Hippocampal formation (tissue), 2 donors: ENCODE data around the gene MACROD1.
"Not testable (repeated sequence)": the region's sequence is repeated elsewhere in the genome, so short reads cannot be mapped to it uniquely, and the experiment has no call there.

ENCODE experiments used
- DNase-seq, 2 donors: peaks; one replicate each; lab custom pipeline; 2025; lab: John Stamatoyannopoulos, UW

Gene MACROD1

GRCh38 chr11:63999349-64000025 is 166.4 kb downstream of the MACROD1 start:
- DNase-seq: no peak

GRCh38 chr11:63998558-63999348 is 167.2 kb downstream of the MACROD1 start:
- DNase-seq: no peak

GRCh38 chr11:63997801-63998337 is 168.0 kb downstream of the MACROD1 start:
- DNase-seq: no peak

DNA sequence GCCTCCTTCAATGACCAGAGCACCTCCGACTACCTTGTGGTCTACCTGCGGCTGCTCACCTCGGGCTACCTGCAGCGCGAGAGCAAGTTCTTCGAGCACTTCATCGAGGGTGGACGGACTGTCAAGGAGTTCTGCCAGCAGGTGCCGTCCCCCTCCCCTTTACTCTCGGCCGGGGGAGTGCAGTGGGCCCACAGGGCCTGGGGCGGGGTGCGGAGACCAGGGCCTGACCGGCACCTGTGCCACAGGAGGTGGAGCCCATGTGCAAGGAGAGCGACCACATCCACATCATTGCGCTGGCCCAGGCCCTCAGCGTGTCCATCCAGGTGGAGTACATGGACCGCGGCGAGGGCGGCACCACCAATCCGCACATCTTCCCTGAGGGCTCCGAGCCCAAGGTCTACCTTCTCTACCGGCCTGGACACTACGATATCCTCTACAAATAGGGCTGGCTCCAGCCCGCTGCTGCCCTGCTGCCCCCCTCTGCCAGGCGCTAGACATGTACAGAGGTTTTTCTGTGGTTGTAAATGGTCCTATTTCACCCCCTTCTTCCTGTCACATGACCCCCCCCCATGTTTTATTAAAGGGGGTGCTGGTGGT is 168.7 kb downstream of the MACROD1 start:
- no peak for DNase-seq

DNA sequence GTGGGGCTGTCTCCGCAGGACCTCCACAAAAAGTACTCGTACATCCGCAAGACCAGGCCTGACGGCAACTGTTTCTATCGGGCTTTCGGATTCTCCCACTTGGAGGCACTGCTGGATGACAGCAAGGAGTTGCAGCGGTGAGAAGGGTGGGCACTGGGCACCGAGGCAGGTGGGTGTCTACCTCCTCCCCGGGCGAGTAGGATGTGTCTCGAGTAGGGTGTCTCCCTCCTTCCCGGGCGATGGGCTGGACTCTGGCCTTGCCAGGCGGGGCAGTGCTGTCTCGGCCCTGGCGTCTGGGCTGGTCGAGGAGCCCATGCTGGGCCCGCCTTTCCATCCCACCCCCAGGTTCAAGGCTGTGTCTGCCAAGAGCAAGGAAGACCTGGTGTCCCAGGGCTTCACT is 169.4 kb downstream of the MACROD1 start:
- DNase-seq: no peak

GRCh38 chr11:63993993-63994392 is 171.9 kb downstream of the MACROD1 start:
- DNase-seq: no peak

- DNase-seq: no peak
Observed at GRCh38 chr11:63993100-63993499, 172.8 kb downstream of the MACROD1 start.

DNA sequence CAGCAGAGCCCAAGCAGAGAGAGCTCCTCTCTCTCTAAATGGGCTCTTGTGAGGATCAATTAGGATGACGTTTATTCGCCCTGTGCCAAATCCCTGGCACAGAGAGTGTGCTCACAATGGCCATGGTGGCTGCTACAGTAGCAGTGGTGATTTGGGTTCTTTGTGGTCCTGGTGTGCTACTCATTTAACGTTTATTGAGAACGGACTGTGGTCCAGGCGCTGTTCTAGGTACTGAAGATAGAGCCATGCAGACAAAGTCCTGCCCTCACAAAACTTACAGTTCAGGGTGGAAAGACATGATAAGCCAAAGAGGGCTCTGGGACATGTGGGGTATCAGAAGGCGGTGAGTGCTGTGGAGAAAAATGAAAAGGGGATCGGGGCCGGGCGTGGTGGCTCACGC is 174.4 kb downstream of the MACROD1 start:
- no peak for DNase-seq

DNA sequence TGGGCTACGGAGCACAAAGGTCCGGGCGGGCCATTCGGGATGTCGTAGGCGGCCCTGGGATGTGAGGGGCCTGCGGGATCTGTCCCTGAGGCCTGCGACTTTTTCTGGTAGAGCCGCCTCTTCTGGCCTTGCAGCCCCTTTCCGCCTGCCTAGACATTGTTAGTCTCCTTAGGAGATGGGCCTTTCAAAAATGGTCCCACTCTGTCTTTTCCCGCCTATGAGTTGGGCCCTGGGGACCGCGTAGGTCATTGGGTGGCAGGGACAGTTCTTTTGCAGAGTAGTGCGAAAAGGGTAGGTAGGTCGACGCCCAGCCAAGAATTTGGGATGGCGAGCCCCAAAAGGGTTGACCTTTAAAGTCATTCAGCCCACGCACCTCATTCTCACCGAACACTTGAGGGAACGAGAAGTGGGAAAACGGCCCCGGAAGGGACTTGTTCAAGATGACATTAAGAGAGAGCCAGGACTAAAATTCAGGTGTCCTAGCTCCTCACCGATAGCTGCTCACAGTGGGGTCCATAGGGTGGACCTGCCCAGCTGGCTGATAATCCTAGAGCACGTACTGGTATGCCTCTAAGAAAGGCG is 178.9 kb downstream of the MACROD1 start:
- no peak for DNase-seq

- peak; percentile 79 to 81 for DNase-seq
Observed at GRCh38 chr11:63986156-63986931, 179.6 kb downstream of the MACROD1 start, which contains the start of gene OTUB1. Gene OTUB1, plus strand, starts transcription at chr11:63986438. Its CDS starts 19 bp downstream, at chr11:63986457.

GRCh38 chr11:63985812-63986155 is 180.1 kb downstream of the MACROD1 start:
- peak in 1 of 2 donors; percentile 42 for DNase-seq

DNA sequence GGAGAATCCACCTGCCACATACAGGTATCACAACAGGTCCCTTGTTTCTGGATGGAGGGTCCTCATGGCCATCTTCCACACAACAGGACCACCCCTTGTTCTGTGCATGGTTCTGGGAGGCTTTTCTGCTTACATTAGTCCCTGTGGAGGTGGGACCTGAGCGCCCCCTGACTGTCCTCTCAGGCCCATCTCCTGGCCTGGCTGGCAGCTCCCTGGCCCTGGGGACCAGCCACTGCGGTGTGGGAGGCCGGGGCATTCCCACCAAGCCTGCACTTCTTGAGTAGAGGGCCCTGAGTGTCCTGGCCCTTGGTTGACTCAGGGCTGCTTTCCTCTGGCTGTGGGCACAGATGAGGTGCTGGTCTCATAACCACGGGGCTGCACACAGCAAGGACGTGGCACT is 186.5 kb downstream of the MACROD1 start:
- DNase-seq: no peak

- no peak for DNase-seq
Observed at GRCh38 chr11:63978551-63979239, 187.2 kb downstream of the MACROD1 start.

DNA sequence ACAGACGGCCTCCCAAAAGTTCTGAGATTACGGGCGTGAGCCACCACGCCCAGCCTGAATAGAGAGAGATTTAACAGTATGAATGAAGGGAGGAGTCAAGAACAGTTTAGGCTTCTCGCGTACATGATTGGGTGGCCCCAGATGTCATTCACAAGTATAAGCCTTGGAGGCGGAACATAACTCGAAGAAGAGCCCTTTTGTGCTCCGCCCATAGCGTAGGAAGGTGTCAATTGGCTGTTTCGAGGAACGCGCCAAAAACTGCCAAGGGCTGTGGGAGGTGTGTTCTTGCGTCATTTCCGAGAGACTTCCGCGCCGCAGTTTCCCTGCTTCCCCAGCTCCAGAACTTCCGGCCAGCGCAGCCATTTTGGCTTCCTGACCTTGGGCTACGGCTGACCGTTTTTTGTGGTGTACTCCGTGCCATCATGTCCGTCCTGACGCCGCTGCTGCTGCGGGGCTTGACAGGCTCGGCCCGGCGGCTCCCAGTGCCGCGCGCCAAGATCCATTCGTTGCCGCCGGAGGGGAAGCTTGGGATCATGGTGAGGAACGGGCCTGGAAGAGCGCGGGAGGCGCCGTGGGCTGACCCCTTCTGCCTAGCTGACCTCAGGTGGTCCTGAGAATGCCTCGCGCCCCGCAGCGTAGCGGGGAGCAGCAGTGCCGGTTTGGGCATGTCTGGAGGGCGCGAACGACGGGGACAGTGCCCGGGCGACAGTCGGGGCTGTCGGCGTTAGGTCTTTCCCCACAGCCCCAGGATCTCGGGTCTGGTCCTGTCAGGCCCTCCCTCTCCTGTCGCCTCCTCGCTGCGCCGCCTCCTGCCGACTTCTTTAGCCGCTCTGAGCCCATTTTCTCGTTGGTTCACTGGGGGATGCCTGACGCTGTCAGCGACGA is 191.4 kb downstream of the MACROD1 start, which contains the start of gene COX8A:
Gene COX8A, plus strand, starts transcription at position 362 of the 885 bp plus-strand sequence. Its CDS starts 61 bp downstream, at position 423.
- DNase-seq: peak; percentile 98 to 99

DNA sequence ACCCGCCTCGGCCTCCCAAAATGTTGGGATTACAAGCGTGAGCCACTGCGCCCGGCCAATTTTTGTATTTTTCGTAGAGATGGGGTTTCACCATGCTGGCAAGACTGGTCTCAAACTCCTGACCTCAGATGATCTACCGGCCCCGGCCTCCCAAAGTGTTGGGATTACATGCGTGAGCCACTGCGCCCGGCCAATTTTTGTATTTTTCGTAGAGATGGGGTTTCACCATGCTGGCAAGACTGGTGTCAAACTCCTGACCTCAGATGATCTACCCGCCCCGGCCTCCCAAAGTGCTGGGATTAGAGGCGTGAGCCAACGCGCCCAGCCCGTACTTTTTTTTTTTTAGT is 192.0 kb downstream of the MACROD1 start:
- not testable (repeated sequence) for DNase-seq

GRCh38 chr11:63970902-63971301 is 195.0 kb downstream of the MACROD1 start:
- no peak for DNase-seq

DNA sequence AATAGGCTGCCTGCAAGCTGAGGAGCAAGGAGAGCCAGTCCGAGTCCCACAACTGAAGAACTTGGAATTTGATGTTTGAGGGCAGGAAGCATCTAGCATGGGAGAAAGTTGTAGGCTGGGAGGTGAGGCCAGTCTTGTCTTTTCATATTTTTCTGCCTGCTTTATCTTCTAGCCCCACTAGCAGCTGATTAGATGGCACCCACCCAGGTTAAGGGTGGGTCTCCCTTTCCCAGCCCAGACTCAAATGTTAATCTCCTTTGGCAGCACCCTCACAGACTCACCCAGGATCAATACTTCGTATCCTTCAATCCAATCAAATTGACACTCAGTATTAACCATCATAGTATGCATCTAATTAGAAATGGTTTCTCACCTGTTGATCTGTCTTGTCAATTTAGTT is 196.5 kb downstream of the MACROD1 start:
- no peak for DNase-seq

DNA sequence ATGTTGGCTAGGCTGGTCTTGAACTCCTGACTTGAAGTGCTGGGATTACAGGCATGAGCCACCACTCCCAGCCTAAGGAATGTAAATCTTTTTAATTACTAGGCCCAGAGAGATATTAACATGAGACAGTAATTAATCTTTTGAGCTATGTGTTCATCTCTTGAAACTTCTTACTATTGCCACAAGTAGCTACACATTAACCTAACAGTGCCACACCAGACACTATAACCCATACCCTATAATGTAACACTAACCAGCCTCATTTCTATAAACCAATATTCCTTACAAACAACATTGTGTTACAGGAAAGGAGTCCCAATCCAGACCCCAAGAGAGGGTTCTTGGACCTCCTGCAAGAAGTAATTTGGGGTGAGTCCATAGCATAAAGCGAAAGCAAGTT is 199.5 kb downstream of the MACROD1 start:
- no peak for DNase-seq

DNA sequence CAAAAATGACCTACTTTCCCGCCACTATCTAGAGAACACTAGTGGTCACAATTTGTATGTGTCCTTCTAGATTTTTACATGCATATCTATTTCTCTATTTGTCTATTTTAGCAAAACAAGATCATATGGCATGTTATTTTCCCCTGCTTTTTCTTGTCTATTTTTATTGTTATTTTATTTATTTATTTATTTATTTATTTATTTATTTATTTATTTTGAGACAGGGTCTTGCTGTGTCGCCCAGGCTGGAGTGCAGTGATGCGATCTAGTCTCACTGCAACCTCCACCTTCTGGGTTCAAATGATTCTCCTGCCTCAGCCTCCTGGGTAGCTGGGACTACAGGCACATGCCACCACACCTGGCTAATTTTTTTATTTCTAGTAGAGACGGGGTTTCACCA is 202.0 kb downstream of the MACROD1 start:
- DNase-seq: not testable (repeated sequence)
